ENCODE data around the gene PTX3. TPM values are rescaled to one million over a fixed set of nuclear protein-coding genes. Genes with fewer than 3 reads are reported as not detected.

PTX3 gene
- total RNA-seq, 1 donor from 2014 or later, result 44.1 TPM

DNA sequence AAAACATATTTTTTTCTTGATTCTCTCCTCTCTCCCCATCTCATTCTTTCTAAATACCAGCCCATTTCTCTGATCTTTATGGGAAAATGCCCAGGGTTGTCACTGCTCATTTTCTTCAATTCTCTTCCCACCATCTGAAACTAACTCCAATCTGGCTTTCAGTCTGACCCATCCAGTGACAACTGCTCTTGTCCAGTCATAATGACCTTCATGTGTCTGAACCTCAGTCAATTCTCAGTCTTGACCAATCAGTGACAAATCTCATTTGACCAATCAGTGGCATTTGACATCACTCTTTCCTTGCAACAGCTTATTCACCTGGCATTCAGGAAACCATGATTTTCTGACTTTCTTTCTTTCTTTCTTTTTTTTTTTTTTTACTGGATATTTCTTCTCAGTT, 51.5 kb downstream of the PTX3 start:
- Mint-ChIP-seq H3K36me3 (no peaks in the 10 kb centered on the region), H3K27ac (no peak overlapping the region), H3K9me3 (no peaks in the 10 kb centered on the region), H3K4me3 (no peak overlapping the region), H3K27me3 (ENCODE audit: low read depth) (no peaks in the 10 kb centered on the region), H3K4me1 (peaks cover 5% of the 10 kb centered on the region)
- TF ChIP-seq, protein P1, sequence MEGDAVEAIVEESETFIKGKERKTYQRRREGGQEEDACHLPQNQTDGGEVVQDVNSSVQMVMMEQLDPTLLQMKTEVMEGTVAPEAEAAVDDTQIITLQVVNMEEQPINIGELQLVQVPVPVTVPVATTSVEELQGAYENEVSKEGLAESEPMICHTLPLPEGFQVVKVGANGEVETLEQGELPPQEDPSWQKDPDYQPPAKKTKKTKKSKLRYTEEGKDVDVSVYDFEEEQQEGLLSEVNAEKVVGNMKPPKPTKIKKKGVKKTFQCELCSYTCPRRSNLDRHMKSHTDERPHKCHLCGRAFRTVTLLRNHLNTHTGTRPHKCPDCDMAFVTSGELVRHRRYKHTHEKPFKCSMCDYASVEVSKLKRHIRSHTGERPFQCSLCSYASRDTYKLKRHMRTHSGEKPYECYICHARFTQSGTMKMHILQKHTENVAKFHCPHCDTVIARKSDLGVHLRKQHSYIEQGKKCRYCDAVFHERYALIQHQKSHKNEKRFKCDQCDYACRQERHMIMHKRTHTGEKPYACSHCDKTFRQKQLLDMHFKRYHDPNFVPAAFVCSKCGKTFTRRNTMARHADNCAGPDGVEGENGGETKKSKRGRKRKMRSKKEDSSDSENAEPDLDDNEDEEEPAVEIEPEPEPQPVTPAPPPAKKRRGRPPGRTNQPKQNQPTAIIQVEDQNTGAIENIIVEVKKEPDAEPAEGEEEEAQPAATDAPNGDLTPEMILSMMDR (IDR thresholded peaks at IDR 0.05; ENCODE audit: unreplicated experiment), result no peak
- DNase-seq (ENCODE audit: low spot score in 2 of 2, unreplicated experiment in 2 of 2), result no peak

DNA sequence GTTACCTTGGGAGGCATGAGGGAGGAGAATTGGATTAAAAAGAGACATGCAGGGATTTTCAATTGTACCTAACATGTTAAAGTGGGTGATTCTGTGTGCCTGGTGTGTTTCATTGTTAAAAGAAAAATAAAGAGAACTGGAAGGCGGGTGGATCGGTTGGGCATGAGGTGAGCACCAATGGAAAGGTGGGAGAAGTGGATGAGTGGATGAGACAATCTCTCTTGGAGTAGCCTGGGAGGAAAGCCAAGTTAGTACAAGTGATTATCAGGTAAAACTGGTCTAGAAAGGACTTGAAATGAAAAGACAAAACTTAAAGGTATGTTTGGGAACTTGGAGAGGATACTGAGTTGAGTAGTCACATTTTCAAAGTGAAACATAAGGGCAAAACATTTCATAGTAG, 54.5 kb downstream of the PTX3 start:
- Mint-ChIP-seq H3K9me3 (no peaks in the 10 kb centered on the region), H3K27ac (peak overlapping the region; percentile 10)

More for the DNA sequence above, 54.5 kb downstream of the PTX3 start:
- Mint-ChIP-seq H3K36me3 (no peaks in the 10 kb centered on the region), H3K4me1 (peaks cover 10% of the 10 kb centered on the region), H3K4me3 (no peak overlapping the region), H3K27me3 (ENCODE audit: low read depth) (no peaks in the 10 kb centered on the region)
- DNase-seq (ENCODE audit: low spot score in 2 of 2, unreplicated experiment in 2 of 2), result no peak
- TF ChIP-seq, protein P1 (IDR thresholded peaks at IDR 0.05; ENCODE audit: unreplicated experiment), result no peak

Other genes with a start within 250 kb of the PTX3 start
- 7.2 to 10.2 TPM (median 7.9 TPM) in 3 replicates for gene VEPH1, start 66.6 kb downstream of the PTX3 start, total RNA-seq